SK-N-SH (cell line): ENCODE measurements around the gene OR2A14. TPM values are rescaled to one million over a fixed set of nuclear protein-coding genes. Genes with fewer than 3 reads are reported as not detected.

Source experiments
- CTCF ChIA-PET: fragments of 300-600, 350-600 bp; formaldehyde crosslinking; extraction: SDS; loops from one replicate; lab custom pipeline; 2021; lab: Yijun Ruan, JAX
- POLR2A ChIA-PET: fragments of 350-600 bp; sonication (Branson Sonifier 250); formaldehyde crosslinking; extraction: SDS; loops from one replicate; lab custom pipeline; 2020; ENCODE audit warnings: antibody characterized with exemption, inconsistent platforms; lab: Yijun Ruan, JAX
- DNase-seq: peaks from one replicate; pipeline ENCODE4 v3.0.0; 2012
- H2AFZ ChIP-seq: fragments of 200-600 bp; sonication (generic); 2 replicates; pipeline ENCODE4 v1.8.1; 2016; ENCODE audit warnings: antibody characterized with exemption, mild to moderate bottlenecking, low read depth
- H3F3A ChIP-seq: fragments of 200-600 bp; sonication (generic); replicated peaks from 2 replicates; pipeline ENCODE3; 2016; ENCODE audit warnings: antibody characterized with exemption, mild to moderate bottlenecking; ENCODE audit not compliant: insufficient read depth
- H3K27ac ChIP-seq, 2 experiments: fragments of 200-500 bp in 1 of 2; fragments of 200-600 bp in 1 of 2; sonication (Bioruptor generic) in 1 of 2; sonication (generic), shearing (Covaris generic) in 1 of 2; 2 replicates each; pipeline versions ENCODE4 v1.5.1 to v1.6.1; 2014 to 2016; ENCODE audit warnings: low read depth in 2 of 2, inconsistent platforms in 1 of 2, low read length in 1 of 2, mild to moderate bottlenecking in 1 of 2, mixed read lengths in 1 of 2
- H3K27me3 ChIP-seq: fragments of 200-600 bp; sonication (generic), shearing (Covaris generic); 2 replicates; pipeline ENCODE4 v1.6.1; 2016; ENCODE audit warnings: mixed run types; ENCODE audit not compliant: insufficient read depth
- H3K36me3 ChIP-seq, 2 experiments: fragments of 200-500 bp in 1 of 2; fragments of 200-600 bp in 1 of 2; sonication (Bioruptor generic) in 1 of 2; sonication (generic) in 1 of 2; replicated peaks in 1 of 2; 2 replicates each; pipeline versions ENCODE3 to v1.5.1; 2014 to 2016; ENCODE audit warnings: low read length in 1 of 2, mild to moderate bottlenecking in 1 of 2; ENCODE audit not compliant: insufficient read depth in 2 of 2, control insufficient read depth in 1 of 2
- H3K4me1 ChIP-seq, 2 experiments: fragments of 200-500 bp in 1 of 2; fragments of 200-600 bp in 1 of 2; sonication (Bioruptor generic) in 1 of 2; sonication (generic), shearing (Covaris generic) in 1 of 2; 2 replicates each; pipeline versions ENCODE4 v1.5.1 to v1.6.1; 2014 to 2016; ENCODE audit warnings: low read depth in 1 of 2, low read length in 1 of 2, mixed run types in 1 of 2; ENCODE audit not compliant: insufficient read depth in 2 of 2, control insufficient read depth in 1 of 2
- H3K4me2 ChIP-seq: fragments of 200-600 bp; sonication (generic), shearing (Covaris generic); 2 replicates; pipeline ENCODE4 v1.6.1; 2017; ENCODE audit warnings: mixed run types
- H3K4me3 ChIP-seq, 2 experiments: fragments of 200-500 bp in 1 of 2; fragments of 200-600 bp in 1 of 2; sonication (Bioruptor generic) in 1 of 2; sonication (generic), shearing (Covaris generic) in 1 of 2; 2 replicates each; pipeline versions ENCODE4 v1.5.1 to v1.8.1; 2014 to 2016; ENCODE audit warnings: low read depth in 2 of 2, inconsistent platforms in 1 of 2, low read length in 1 of 2, mild to moderate bottlenecking in 1 of 2, mixed read lengths in 1 of 2, moderate library complexity in 1 of 2
- H3K79me2 ChIP-seq: fragments of 200-600 bp; sonication (generic); 2 replicates; pipeline ENCODE4 v1.8.1; 2017; ENCODE audit warnings: mild to moderate bottlenecking; ENCODE audit not compliant: insufficient read depth
- H3K9ac ChIP-seq: fragments of 200-600 bp; sonication (generic); 2 replicates; pipeline ENCODE4 v1.6.1; 2017; ENCODE audit warnings: mixed run types
- H3K9me2 ChIP-seq: fragments of 200-600 bp; sonication (generic); 2 replicates; pipeline ENCODE4 v1.6.1; 2017; ENCODE audit warnings: mixed run types
- H3K9me3 ChIP-seq: fragments of 200-600 bp; sonication (generic); 2 replicates; pipeline ENCODE4 v1.6.1; 2017; ENCODE audit warnings: mixed run types, mild to moderate bottlenecking, moderate library complexity
- H4K20me1 ChIP-seq: fragments of 200-600 bp; sonication (generic); 2 replicates; pipeline ENCODE4 v1.6.1; 2017; ENCODE audit warnings: mild to moderate bottlenecking, mixed run types; ENCODE audit not compliant: insufficient read depth
- CHD2 ChIP-seq: fragments of 150-350 bp; IDR thresholded peaks from 2 replicates; pipeline ENCODE4 v1.6.1; 2018; ENCODE audit warnings: low read length; ENCODE audit not compliant: partially characterized antibody
- EZH2phosphoT487 ChIP-seq: fragments of 200-600 bp; sonication (generic); IDR thresholded peaks from 2 replicates; pipeline ENCODE4 v1.6.1; 2017; ENCODE audit warnings: low read depth, mixed run types, mild to moderate bottlenecking, antibody characterized with exemption, moderate library complexity, borderline replicate concordance
- FOXJ3 ChIP-seq: sonication (generic); formaldehyde crosslinking; IDR thresholded peaks from 2 replicates; pipeline ENCODE4 v1.5.1; 2020; ENCODE audit warnings: mild to moderate bottlenecking, missing genetic modification reagents
- FOXM1 ChIP-seq: IDR thresholded peaks from 2 replicates; pipeline ENCODE4 v1.4.0; 2012; ENCODE audit warnings: low read depth, mild to moderate bottlenecking
- GATA2 ChIP-seq: sonication (generic); formaldehyde crosslinking; IDR thresholded peaks from 2 replicates; pipeline ENCODE4 v1.5.0; 2020; ENCODE audit warnings: mild to moderate bottlenecking, missing genetic modification reagents
- IRF3 ChIP-seq: fragments of 150-350 bp; IDR thresholded peaks from 2 replicates; pipeline ENCODE4 v1.6.1; 2016; ENCODE audit warnings: mild to moderate bottlenecking, low read depth, low read length
- JUND ChIP-seq: IDR thresholded peaks from 2 replicates; pipeline ENCODE4 v1.4.0; 2012
- MEF2A ChIP-seq: IDR thresholded peaks from 2 replicates; pipeline ENCODE4 v1.4.0; 2012; ENCODE audit warnings: low read depth, borderline replicate concordance
- NRF1 ChIP-seq: IDR thresholded peaks from 2 replicates; pipeline ENCODE4 v1.6.1; 2012; ENCODE audit warnings: low read depth, mild to moderate bottlenecking, low read length
- PBX3 ChIP-seq: IDR thresholded peaks from 2 replicates; pipeline ENCODE4; 2012
- POLR2AphosphoS5 ChIP-seq: IDR thresholded peaks from 2 replicates; pipeline ENCODE4 v1.6.1; 2012; ENCODE audit warnings: low read depth, low read length
- RAD21 ChIP-seq: IDR thresholded peaks from 2 replicates; pipeline ENCODE4 v1.6.1; 2012; ENCODE audit warnings: mild to moderate bottlenecking, low read length
- RCOR1 ChIP-seq: fragments of 150-350 bp; IDR thresholded peaks from 2 replicates; pipeline ENCODE4 v1.6.1; 2017; ENCODE audit warnings: antibody characterized with exemption, low read length
- RFX5 ChIP-seq: IDR thresholded peaks from 2 replicates; pipeline ENCODE4 v1.6.1; 2012; ENCODE audit warnings: mild to moderate bottlenecking, improper control_type of control experiment, low read length
- SIN3A ChIP-seq: IDR thresholded peaks from 2 replicates; pipeline ENCODE4 v1.6.1; 2012; ENCODE audit warnings: low read depth, mild to moderate bottlenecking, low read length, moderate library complexity, borderline replicate concordance
- SMC3 ChIP-seq: IDR thresholded peaks from 2 replicates; pipeline ENCODE4 v1.6.1; 2012; ENCODE audit warnings: low read depth, low read length, improper control_type of control experiment
- TAF1 ChIP-seq: IDR thresholded peaks from 2 replicates; pipeline ENCODE4 v1.6.1; 2012; ENCODE audit warnings: low read depth, mild to moderate bottlenecking, low read length, moderate library complexity, borderline replicate concordance
- TEAD4 ChIP-seq: IDR thresholded peaks from 2 replicates; pipeline ENCODE4 v1.4.0; 2012; ENCODE audit warnings: mild to moderate bottlenecking, borderline replicate concordance; ENCODE audit not compliant: insufficient read depth
- USF1 ChIP-seq: IDR thresholded peaks from 2 replicates; pipeline ENCODE4 v1.4.0; 2012; ENCODE audit warnings: low read depth, borderline replicate concordance
- USF2 ChIP-seq: fragments of 150-350 bp; IDR thresholded peaks from 2 replicates; pipeline ENCODE4 v1.6.1; 2017; ENCODE audit warnings: antibody characterized with exemption, low read length, low read depth, borderline replicate concordance
- YY1 ChIP-seq: IDR thresholded peaks from 2 replicates; pipeline ENCODE4 v1.4.0; 2012; ENCODE audit warnings: low read depth, mild to moderate bottlenecking
- ZBTB33 ChIP-seq: IDR thresholded peaks from 2 replicates; pipeline ENCODE4 v1.4.0; 2012; ENCODE audit warnings: low read depth, borderline replicate concordance
- WGBS: methylation state at CpG from one replicate; pipeline ENCODE4 v1.1.6; 2017; ENCODE audit warnings: low lambda C conversion rate; 5-methylcytosine and 5-hydroxymethylcytosine counted together
- polyA plus RNA-seq, 3 experiments: library from polyadenylated mRNA; depleted of rRNA; stranded (reverse); fragments of >200 nt; gene quantifications; 2 replicates each; pipeline ENCODE4 v1.2.3, GENCODE V29; 2012

The OR2A14 gene
- polyA plus RNA-seq, 1 of the 3 experiments (the other 2 are of a cell fraction) = not detected

GRCh38 chr7:144110272-144110671, 12.7 kb upstream of the OR2A14 start:
- 5% methylated on average over 5 of the region's 5 CpGs for WGBS

GRCh38 chr7:144113651-144114050, 9.3 kb upstream of the OR2A14 start:
- Histone ChIP-seq H3K27ac (no peak overlapping the region), H3K4me3 (no peak overlapping the region), H3K9me2 (no peaks in the 10 kb centered on the region), H2AFZ (no peak overlapping the region), H3F3A (no peaks in the 10 kb centered on the region), H3K79me2 (no peaks in the 10 kb centered on the region), H3K9me3 (no peaks in the 10 kb centered on the region), H4K20me1 (no peaks in the 10 kb centered on the region), H3K9ac (no peak overlapping the region), H3K4me1 (no peaks in the 10 kb centered on the region; a peak in 1 of 4 replicates), H3K4me2 (no peak overlapping the region), H3K36me3 (no peaks in the 10 kb centered on the region), H3K27me3 (no peaks in the 10 kb centered on the region; the same call in 1 of the 2 replicates)
- no peak for DNase-seq
- CTCF ChIA-PET = interaction anchor here (0.7 to 1.0 kb wide), 2 partner anchors 14 to 21 kb away, joined by 3 to 4 read pairs; no protein-coding TSS in a partner anchor
- POLR2A ChIA-PET = no interaction called here
- 0% methylated on average over 1 of the region's 1 CpG for WGBS
- TF ChIP-seq IRF3 (no peak), EZH2phosphoT487 (no peak), FOXJ3 (CRISPR knock-in tag) (no peak), ZBTB33 (no peak), PBX3 (no peak), NRF1 (no peak), RCOR1 (no peak), USF1 (no peak), RFX5 (no peak), POLR2AphosphoS5 (no peak), SIN3A (no peak), YY1 (no peak), GATA2 (CRISPR knock-in tag) (no peak), USF2 (no peak)

More at GRCh38 chr7:144110272-144110671, 12.7 kb upstream of the OR2A14 start:
- Histone ChIP-seq H3F3A (no peaks in the 10 kb centered on the region), H3K4me1 (no peaks in the 10 kb centered on the region), H3K79me2 (no peaks in the 10 kb centered on the region), H3K36me3 (no peaks in the 10 kb centered on the region), H3K4me3 (no peak overlapping the region), H3K4me2 (no peak overlapping the region), H3K9me2 (no peaks in the 10 kb centered on the region), H2AFZ (no peak overlapping the region), H3K27me3 (no peaks in the 10 kb centered on the region; the same call in 1 of the 2 replicates), H3K27ac (no peak overlapping the region), H3K9ac (no peak overlapping the region), H4K20me1 (no peaks in the 10 kb centered on the region), H3K9me3 (no peaks in the 10 kb centered on the region)
- ChIA-PET POLR2A (no interaction called here), CTCF (interaction anchor here (0.8 kb wide), 1 partner anchor 18 kb away, joined by 3 read pairs; no protein-coding TSS in a partner anchor)
- TF ChIP-seq TAF1 (no peak), TEAD4 (no peak), FOXM1 (no peak), MEF2A (no peak), CHD2 (no peak), YY1 (no peak), IRF3 (no peak), SIN3A (no peak), EZH2phosphoT487 (no peak), RAD21 (no peak), JUND (no peak), SMC3 (no peak)
- no peak for DNase-seq
